CD4-positive, alpha-beta T cell treated with Interferon gamma for 1 hour (primary cell): ENCODE data around the gene RNF112.
"Not testable (repeated sequence)": the region's sequence is repeated elsewhere in the genome, so short reads cannot be mapped to it uniquely, and the experiment has no call there.

Source experiments
- DNase-seq: peaks from one replicate; pipeline ENCODE4 v3.0.0-alpha.2; 2020

RNF112 gene

DNA sequence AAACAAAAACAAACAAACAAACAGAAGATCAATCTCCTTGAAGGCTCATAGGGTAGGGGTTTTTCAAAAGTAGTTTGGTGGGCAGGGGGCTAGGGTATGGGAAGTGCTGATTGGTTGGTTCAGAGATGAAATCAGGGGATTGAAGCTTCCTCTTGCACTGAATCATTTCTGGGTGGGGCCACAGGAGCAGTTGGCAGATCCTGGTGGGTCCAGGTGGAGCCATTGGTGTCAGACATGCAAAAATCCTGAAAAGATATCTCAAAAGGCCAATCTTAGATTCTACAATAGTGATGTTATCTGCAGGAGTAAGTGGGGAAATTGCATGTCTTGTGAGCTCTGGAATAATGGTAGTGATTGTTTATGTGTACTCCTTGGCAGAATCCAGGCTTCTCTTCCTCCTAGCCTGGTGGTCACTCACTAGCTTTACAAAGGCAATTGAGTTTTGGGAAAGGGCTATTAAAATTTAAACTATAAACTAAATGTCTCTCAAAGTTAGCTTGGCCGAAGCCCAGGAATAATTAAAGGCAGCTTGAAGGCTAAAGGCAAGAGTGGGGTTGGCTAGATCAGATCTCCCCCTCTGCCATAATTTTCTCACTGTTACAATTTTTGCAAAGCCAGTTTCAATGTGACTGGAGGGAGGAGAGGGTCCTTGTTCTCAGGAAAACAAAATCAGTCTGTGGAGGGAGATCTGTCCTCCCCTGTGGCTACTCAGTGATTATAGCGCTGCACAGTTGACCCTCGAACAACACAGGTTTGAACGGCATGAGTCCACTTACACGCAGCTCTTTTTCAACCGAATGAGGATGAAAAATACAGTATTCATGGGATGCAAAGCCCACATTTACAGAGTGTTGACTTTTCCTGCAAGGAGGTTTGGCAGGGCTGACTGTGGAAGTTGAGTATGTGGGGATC is 45.2 kb downstream of the RNF112 start:
- DNase-seq: no peak

DNA sequence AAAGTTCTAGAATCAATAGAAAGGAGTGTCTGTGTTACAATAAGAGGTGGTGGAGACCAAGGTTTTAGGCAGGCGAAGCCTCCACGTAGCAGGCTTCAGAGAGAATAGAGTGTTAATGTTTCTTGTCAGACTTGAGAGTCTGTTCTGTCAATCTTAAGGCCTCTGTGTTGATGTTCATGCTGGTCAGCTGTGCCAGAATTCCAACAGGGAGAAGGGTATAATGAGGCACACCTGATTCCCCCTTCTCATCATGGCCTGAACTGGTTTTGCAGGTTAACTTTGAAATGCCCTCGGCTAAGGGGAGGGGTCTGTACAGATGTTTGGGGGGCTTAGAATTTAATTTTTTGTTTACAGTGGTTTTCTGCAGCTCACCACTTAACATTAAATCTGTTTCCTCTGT is 46.0 kb downstream of the RNF112 start:
- DNase-seq: no peak

DNA sequence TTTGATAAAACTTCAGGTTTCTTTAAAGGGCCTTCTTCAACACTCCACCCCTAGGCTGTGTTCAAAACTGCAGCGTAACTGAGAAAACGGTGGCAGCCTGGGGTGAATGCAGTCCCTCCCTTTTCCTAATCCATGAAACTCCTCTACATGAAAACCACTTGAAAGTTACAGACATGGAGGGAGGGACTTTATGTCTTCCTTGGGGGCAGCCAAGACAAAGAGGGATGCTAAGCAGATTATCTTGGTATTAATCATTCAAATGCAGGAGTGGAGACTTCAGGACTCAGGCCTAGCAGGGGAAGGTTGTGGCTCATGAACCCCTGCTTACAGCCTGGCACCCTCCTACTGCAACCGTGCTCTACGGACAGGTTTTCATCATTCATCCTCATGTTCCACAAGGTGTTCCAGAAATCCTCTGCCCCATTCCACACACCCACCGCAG is 46.8 kb downstream of the RNF112 start:
- no peak for DNase-seq

DNA sequence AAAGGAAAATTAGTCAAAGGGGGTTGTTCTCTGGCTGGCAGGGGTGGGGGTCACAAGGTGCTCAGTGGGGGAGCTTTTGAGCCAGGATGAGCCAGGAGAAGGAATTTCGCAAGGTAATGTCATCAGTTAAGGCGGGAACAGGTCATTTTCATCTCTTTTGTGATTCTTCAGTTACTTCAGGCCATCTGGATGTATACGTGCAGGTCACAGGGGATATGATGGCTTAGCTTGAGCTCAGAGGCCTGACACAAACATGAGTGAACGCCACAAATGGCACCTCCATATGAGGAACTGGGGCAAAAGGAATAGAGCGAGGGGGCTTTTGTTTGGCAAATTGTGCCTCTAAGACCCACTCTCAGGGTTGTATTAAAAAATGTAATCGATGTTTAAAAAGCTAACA is 47.4 kb downstream of the RNF112 start:
- DNase-seq: not testable (repeated sequence)

DNA sequence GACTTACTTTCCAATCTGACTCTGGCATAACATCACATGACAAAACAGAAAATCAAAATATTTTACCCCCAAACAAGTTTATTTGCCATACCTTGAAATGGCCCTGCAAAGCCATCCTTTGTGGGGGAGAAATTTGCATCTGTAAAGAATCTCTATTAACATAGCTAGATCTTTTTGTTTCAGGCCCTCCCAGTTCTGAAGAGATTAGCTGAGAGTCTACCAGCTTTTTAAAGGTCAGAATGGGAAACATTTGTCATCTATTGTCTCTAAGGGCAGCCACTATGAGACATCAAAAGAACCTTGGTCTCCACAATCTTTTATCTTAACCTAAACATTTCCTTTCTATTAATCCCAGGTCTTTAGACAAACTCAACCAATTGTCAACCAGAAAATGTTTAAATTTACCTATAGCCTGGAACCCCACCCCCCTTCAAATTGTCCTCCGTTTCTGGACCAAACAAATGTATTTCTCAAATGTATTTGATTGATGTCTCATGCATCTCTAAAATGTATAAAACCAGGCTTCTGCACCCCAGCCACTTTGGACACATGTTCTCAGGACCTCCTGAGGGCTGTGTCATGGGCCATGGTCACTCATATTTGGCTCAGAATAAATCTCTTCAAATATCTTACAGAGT is 48.1 kb downstream of the RNF112 start:
- DNase-seq: not testable (repeated sequence)

DNA sequence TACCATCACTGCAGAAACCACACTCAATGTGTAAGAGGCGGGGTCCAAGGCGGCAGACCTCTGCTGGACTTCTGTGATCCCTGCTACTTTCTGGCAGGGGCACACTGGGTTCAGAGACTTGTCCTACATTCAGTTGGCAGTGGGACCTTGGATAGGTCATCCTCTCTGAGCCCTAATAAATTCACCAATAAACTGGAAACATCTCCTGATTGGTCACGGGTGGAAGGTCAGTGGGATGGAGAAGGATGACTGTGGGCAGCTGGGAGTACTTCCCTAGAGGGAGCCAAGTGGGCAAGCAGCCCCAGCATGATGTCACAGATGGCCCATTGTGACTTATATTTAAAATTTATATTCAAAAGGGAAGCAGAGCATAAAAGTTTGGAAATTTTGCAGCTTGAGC is 49.7 kb downstream of the RNF112 start:
- no peak for DNase-seq

DNA sequence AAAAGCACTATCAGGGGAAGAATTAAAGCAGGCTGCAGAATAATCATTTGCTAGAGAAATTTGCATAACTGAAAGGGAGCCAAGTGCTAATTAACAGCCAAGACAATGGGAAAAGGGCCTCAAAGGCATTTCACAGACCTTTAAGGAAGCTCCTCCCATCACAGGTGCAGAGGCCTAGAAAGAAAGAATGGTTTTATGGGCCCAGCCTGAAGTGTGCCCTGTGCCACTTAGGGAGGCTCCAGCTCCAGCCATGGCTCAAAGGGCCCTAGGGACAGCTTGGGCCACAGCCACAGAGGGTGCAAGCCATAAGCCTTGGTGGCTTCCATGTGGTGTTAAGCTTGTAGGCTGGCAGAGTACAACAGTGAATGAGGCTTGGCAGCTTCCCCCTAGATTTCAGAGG is 50.1 kb downstream of the RNF112 start:
- no peak for DNase-seq

DNA sequence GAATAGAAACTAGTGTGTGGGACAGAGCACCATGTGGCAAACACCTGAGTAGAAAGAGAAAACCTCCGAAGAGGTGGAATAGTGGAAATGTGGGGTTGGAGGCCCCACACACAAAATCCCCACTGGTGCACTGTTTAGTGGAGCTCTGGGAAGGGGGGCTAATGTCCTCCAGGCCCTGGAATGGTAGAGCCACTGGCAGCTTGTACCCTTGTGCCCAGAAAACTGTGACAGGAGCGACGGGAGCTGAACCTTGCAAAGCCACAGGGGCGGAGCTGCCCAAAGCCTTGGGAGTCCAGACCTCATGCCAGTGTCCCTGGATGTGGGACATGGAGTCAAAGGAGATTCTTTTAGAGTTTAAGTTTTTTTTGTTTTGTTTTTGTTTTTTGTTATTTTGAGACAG is 50.6 kb downstream of the RNF112 start:
- DNase-seq: no peak

DNA sequence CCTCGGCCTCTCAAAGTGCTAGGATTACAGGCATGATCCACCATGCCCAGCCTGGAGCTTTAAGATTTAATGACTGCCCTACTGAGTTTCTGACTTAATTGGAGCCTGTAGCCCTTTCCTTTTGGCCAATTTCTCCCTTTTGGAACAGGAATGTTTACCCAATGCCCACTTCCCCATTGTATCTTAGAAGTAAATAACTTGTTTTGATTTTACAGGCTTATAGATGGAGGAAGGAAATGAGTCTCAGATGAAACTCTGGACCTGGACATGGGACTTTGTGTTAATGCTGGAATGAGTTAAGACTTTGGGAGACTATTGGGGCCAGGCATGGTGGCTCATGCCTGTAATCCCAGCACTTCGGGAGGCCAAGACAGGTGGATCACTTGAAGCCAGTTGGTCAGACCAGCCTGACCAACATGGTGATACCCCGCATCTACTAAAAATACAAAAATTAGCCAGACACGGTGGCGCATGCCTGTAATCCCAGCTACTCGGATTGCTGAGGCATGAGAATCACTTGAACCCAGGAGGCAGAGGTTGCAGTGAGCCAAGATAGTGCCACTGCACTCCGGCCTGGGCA is 51.5 kb downstream of the RNF112 start:
- not testable (repeated sequence) for DNase-seq

DNA sequence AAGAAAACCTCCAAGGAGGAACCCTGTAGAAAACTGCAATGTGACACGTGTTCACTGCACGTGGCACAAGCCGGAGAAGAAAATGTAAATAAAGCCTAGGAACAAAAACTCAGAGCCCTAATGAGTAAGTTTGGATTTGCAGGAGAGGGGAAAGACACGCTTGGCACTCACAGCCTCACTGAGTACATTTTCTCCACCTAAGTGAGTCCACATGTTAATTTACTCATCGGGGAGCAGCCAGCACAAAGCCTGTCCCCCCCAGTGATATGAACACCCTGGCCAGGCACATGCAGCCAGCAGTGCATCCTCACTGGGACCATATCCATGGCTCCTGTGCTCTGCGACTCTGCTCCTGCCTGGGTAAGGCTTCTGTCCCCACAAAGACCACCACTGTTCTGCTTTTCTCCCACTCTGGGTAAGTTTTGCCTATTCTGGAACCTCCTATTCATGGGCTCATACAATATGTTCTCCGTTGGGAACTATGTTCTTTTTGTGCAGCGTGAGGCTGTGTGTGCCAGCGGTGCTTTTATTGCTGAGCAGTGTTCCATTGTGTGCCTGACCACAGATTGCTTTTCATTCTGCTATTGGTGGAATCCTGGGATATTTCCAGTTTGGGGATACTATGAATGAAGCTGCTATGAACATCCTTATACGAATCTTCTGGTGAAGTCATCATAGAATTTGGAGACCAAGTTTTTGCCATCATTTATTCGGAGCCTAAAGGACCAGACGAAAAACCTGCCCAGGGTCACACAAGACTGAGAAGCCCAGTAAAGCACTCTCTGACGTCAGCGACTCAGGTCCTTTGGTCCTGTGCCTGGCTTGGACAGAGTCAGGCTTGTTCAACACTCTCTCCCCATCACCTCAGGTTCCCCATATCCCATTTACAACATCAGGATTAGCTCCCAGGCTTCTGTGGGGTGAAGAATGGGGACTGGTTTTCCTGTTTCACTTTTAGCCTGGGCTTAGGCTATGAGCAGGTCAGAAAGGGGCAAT is 53.3 kb downstream of the RNF112 start:
- DNase-seq: no peak
